ENCODE results near the gene TARM1.

Gene TARM1

DNA sequence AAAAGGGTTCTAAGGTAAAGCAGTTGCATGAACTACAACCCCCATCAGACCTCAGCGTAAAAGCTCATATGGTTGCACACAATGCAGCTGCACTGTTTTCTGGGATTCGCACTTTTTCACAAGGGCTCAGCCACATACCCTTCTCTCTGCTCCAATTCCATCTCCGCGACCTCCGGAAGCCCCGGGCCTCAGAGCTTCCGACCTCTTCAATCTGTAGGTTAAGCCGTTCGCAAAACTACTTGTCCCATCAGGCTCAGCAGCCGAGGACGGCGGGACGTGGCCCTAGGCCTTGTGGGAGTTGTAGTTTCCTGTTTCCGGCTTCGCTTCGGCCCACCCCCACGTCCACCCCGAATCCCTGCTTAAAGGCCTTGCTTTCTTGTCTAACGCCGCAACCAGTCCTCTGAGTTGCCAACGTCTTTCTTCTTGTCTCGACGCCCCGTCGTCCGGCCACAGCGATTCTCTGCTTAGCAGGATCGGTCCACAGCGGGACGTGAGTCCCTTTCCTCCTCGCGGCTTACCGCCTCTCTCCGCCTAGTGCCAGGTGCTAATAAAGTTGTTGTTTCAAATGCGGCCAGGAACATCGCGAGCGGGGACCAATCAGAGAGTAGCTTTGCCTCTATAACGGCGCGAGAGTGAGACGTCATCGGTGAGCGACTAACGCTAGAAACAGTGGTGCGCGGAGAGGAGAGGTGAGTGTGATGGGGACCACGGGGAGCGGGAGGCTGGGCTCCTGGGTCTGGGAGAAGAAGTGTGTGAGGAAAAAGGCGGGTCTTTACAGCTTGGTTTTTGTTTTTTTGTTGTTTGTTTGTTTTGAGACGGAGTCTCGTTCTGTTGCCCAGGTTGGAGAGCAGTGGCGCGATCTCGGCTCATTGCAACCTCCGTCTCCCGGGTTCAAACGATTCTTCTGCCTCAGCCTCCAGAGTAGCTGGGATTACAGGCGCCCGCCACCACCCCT, 34.2 kb upstream of the TARM1 start, which contains the start of the genes PRPF31 and TFPT (continued):
- TF ChIP-seq ZNF585B (tag by site-specific recombination; IDR thresholded peaks at IDR 0.05) (no peak), HOXA7 (CRISPR knock-in tag; IDR thresholded peaks at IDR 0.05; ENCODE audit: borderline replicate concordance) (peak; percentile 90), ZSCAN23 (tag by site-specific recombination; IDR thresholded peaks at IDR 0.05) (no peak; the same call in 1 of the 2 replicates), ZNF404 (tag by site-specific recombination; IDR thresholded peaks at IDR 0.05) (no peak), ZBTB17 (tag by site-specific recombination; IDR thresholded peaks at IDR 0.05) (peak; percentile 98), TRIM28 (IDR thresholded peaks at IDR 0.05; ENCODE audit: borderline replicate concordance, low read length) (peak; percentile 95), ZNF670 (tag by site-specific recombination; IDR thresholded peaks at IDR 0.05; ENCODE audit: low read depth) (no peak), ZNF426 (tag by site-specific recombination; IDR thresholded peaks at IDR 0.05) (no peak), ZNF501 (tag by site-specific recombination; IDR thresholded peaks at IDR 0.05) (peak; percentile 99), ZBTB21 (tag by site-specific recombination; IDR thresholded peaks at IDR 0.05) (peak; percentile 60; the same call in 1 of the 2 replicates), ZNF629 (tag by site-specific recombination; IDR thresholded peaks at IDR 0.05) (peak; percentile 78), FEZF1 (tag by site-specific recombination; IDR thresholded peaks at IDR 0.05) (peak; percentile 89), SETDB1 (IDR thresholded peaks at IDR 0.05; ENCODE audit: insufficient read length, low read length) (no peak), MEIS1 (CRISPR knock-in tag; IDR thresholded peaks at IDR 0.05; ENCODE audit: borderline replicate concordance) (no peak), KLF16 (tag by site-specific recombination; IDR thresholded peaks at IDR 0.05) (peak; percentile 98), ZNF280C (tag by site-specific recombination; IDR thresholded peaks at IDR 0.05) (no peak), GLI4 (tag by site-specific recombination; IDR thresholded peaks at IDR 0.05) (peak; percentile 96), ZNF121 (tag by site-specific recombination; IDR thresholded peaks at IDR 0.05) (peak; percentile 42; the same call in 1 of the 2 replicates), ZNF248 (tag by site-specific recombination; IDR thresholded peaks at IDR 0.05) (no peak), YY2 (tag by site-specific recombination; IDR thresholded peaks at IDR 0.05) (peak; percentile 88), ZNF558 (tag by site-specific recombination; IDR thresholded peaks at IDR 0.05) (no peak), ZNF664 (tag by site-specific recombination; IDR thresholded peaks at IDR 0.05) (peak; percentile 83), ZNF645 (tag by site-specific recombination; IDR thresholded peaks at IDR 0.05) (no peak), ZNF114 (tag by site-specific recombination; IDR thresholded peaks at IDR 0.05) (no peak), BCL11A (tag by site-specific recombination; IDR thresholded peaks at IDR 0.05; ENCODE audit: low read depth) (no peak), ZEB2 (tag by site-specific recombination; IDR thresholded peaks at IDR 0.05) (peak; percentile 80; the same call in 1 of the 2 replicates), ZNF48 (tag by site-specific recombination; IDR thresholded peaks at IDR 0.05) (no peak)
- TF ChIP-seq, protein P1, sequence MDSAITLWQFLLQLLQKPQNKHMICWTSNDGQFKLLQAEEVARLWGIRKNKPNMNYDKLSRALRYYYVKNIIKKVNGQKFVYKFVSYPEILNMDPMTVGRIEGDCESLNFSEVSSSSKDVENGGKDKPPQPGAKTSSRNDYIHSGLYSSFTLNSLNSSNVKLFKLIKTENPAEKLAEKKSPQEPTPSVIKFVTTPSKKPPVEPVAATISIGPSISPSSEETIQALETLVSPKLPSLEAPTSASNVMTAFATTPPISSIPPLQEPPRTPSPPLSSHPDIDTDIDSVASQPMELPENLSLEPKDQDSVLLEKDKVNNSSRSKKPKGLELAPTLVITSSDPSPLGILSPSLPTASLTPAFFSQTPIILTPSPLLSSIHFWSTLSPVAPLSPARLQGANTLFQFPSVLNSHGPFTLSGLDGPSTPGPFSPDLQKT (IDR thresholded peaks at IDR 0.05; ENCODE audit: borderline replicate concordance, low read depth, low read length), result no peak
- TF ChIP-seq, protein P2, sequence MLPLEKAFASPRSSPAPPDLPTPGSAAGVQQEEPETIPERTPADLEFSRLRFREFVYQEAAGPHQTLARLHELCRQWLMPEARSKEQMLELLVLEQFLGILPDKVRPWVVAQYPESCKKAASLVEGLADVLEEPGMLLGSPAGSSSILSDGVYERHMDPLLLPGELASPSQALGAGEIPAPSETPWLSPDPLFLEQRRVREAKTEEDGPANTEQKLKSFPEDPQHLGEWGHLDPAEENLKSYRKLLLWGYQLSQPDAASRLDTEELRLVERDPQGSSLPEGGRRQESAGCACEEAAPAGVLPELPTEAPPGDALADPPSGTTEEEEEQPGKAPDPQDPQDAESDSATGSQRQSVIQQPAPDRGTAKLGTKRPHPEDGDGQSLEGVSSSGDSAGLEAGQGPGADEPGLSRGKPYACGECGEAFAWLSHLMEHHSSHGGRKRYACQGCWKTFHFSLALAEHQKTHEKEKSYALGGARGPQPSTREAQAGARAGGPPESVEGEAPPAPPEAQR (tag by site-specific recombination; IDR thresholded peaks at IDR 0.05), result peak; percentile 67; the same call in 1 of the 2 replicates
- TF ChIP-seq, protein P3, sequence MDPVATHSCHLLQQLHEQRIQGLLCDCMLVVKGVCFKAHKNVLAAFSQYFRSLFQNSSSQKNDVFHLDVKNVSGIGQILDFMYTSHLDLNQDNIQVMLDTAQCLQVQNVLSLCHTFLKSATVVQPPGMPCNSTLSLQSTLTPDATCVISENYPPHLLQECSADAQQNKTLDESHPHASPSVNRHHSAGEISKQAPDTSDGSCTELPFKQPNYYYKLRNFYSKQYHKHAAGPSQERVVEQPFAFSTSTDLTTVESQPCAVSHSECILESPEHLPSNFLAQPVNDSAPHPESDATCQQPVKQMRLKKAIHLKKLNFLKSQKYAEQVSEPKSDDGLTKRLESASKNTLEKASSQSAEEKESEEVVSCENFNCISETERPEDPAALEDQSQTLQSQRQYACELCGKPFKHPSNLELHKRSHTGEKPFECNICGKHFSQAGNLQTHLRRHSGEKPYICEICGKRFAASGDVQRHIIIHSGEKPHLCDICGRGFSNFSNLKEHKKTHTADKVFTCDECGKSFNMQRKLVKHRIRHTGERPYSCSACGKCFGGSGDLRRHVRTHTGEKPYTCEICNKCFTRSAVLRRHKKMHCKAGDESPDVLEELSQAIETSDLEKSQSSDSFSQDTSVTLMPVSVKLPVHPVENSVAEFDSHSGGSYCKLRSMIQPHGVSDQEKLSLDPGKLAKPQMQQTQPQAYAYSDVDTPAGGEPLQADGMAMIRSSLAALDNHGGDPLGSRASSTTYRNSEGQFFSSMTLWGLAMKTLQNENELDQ (tag by site-specific recombination; IDR thresholded peaks at IDR 0.05; ENCODE audit: low read depth), result no peak
- TF ChIP-seq, protein P4, sequence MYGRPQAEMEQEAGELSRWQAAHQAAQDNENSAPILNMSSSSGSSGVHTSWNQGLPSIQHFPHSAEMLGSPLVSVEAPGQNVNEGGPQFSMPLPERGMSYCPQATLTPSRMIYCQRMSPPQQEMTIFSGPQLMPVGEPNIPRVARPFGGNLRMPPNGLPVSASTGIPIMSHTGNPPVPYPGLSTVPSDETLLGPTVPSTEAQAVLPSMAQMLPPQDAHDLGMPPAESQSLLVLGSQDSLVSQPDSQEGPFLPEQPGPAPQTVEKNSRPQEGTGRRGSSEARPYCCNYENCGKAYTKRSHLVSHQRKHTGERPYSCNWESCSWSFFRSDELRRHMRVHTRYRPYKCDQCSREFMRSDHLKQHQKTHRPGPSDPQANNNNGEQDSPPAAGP (tag by site-specific recombination; IDR thresholded peaks at IDR 0.05), result peak; percentile 93

Data from HEK293 (cell line).